Midbrain (tissue), 1 donor: ENCODE data around the gene SCN9A.
"Not testable (repeated sequence)": the region's sequence is repeated elsewhere in the genome, so short reads cannot be mapped to it uniquely, and the experiment has no call there.

ENCODE experiments used
- DNase-seq: peaks from one replicate; lab custom pipeline; 2025; lab: John Stamatoyannopoulos, UW

Gene SCN9A

DNA sequence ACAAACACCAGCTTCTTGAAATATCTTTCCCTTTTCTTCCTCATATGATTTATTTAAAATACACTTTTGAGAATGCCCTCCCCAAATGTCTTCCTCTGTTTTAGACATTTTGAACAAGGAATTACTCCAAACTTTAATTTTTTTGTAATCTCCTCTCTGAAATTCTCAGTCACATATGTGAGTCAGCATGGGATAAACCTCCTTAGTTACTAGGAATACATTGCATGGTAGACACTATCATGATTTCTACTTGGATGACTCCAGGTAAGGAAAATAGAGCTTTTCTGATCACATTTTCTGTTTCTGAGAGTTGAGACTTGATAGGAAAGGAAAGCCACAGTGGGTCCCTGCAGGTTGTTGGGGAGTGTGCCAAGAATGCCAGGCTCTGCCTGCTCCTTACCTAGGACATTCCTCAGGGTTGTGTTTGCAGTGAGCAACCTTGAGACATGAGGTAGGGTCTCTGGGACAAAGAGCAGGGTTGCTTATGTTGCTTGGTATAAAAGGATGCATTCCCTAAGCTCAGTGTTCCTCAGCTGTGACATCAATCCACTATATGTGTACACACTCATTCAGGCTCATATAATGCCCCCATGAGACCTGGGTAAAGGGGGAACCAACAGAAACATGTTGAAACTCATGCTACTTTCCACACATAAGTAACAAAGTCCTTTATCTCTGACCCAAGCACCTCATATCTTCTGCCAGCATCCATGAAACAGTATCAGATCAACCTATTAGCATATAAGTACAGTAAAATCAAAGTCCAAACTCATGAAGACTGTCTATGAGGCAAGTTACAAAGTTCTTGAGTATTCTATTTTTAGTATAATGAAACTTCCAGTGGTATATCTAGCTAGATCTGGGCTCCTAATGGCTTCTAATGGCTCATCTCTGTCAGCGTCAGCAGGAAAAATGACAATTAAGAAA, 135.1 kb downstream of the SCN9A start:
- DNase-seq: no peak

DNA sequence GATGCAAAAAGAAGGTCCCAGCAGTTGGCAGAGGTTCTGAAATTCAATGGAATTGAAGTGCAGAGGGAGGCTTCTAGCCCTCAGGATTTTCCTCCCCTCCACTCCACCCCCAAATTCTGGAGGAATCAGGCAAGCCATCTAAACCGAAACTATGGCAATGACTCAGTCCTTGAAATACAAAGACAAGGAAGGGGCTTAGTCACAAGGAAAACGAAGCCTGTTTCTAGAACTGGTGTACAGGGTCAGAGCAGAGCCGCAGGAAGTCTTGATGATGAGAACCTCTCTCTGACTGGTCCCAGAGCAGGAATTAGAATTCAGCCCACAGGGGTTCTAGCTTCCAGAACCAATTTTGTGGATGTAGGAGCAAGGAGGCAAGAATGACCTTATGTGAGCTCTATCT, 136.2 kb downstream of the SCN9A start:
- no peak for DNase-seq

DNA sequence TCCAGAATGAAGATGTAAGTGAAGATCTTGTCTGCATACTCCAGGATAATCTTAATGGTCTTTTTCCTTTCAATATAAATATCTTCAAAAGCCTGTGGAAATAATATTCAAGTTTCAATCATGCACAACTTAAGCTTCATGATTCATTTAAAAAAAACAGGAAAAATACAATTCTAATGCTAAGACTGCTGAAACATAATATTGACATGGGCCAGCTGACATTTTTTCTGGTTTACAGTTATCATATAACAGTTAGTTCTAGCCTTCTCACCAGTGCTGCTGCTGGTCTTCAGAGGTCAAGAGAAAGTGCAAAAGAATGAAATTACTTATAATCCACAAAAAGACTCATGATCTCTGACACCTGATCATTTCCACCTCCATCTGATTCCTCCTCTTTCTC, 137.6 kb downstream of the SCN9A start:
- DNase-seq: no peak

DNA sequence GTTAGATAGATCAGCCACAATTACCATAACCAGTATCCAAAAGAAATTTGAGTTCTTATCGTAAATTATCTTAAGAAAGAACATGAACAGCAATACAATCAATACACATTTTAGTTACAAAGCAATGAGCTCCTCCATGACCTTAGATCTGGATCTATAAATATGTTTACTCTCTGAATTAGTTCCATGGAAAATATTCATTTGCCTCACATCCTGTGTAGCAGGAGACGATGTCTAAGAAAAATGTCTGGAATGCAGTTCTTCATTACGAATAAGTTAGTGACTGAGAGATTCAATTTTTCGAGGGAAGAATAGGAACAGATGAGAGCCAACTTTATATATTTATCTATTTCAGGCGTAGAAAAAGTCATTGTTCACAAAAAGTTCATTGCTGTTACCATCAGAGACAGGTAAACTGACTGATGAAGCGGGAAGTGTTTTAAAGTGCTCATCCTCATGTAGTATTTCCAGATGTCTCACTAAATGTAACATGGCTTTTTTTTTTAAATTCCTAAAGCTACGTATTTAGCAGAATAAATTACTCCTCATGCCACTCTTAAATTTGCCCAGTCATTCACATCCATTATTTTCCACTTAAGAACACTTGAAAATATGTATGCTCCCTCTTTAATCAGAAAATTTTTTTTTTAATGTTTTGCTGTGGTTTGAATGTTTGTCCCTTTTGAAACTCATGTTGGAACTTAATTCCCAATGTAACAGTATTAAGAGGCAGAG, 141.5 kb downstream of the SCN9A start:
- no peak for DNase-seq

DNA sequence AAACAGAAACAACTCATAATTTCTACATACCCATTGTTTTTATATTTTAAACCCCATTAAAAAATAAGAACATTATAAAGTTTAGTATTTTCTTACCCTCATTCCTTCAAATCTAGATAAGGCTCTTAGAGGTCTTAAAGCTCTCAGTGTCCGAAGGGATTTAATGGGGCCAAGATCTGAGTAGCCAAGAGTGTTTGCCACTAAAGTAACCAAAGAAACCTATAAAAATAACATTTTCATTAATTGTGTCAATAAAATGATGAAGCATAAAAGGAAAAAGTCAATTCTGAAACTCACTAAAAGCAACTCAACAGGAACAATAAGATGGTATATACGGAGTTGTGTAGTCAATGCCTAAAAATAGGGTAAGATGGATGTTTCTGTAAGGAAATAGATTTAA, 142.5 kb downstream of the SCN9A start:
- DNase-seq: no peak

DNA sequence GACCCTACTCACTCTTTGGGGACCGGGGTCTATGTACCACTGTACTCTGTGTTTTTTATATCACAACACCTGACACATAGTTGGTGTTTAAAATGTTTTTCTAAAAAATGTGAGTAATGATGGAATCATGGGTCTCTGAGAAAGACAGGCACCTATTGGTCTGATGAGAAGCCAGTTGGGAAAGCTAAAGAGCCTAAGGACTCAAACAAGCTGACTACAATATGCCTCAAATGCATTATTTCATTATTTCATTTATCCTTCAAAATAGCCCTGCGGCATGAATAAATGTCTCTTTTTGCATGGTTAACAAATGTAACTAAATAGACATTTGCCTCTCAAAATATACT, 145.0 kb downstream of the SCN9A start:
- DNase-seq: no peak

DNA sequence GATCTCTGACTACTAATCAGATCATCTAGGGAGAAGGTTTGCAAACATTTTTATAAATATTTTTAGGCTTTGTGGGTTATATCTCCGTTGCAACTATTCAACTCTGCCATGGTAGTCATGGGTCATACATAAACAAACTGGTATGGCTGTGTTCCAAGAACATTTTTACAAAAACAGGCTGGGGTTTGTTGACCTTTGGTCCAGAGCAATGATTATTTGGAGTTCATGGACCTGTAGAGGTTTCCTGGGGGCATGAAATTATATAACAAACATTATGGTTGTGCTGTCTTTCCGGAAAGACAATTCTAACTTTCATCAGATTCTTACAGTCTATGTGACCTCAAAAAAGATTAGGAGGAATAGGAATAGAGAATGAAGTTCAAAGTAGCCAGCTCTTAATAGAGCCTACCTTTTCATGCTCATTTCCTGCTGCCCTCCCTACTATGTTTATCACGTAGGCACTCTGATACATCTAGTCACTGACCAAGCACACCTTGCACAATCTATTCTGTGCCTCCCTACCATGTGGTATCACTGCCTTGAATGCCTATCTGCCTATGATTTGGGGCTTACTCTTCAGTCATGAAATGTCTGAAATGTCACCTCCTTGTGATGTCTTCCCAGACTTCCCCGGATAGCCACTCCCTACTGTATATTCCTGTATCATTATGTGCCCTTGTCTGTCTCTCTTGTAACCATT, 145.6 kb downstream of the SCN9A start:
- no peak for DNase-seq

DNA sequence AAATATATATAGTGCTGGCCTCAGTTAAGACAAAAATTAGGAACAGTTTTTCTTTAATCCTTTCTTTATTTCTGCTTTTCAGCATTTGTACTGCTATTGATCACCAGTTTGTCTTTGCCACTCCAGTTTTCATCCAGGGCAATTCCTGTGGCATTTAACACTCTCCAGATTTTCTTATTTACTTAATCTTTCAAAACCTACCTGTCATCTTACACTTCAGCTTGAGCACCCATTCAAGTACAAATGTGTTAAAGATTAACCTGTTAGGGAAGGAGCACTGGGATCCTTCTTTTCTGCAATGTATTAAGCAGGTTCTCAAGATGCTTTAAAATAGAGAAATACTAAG, 146.1 kb downstream of the SCN9A start:
- DNase-seq: no peak

DNA sequence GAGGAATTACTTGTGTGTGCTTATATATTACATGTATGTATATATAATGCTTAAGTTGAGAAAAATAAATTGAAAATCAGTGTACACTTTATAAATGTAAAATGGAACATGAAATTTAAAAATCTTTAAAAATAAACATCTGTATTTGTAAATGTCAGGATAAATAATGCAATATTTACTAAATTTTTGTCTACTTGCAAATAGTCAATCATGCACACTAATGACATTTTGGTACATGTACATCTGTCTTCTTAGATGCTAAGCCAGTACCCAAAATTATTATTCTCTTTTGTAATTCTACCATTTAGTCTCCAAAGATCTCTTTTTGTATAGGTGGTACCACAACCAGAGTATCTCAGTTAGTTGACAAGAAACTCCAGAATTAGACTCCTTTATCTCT, 151.5 kb downstream of the SCN9A start:
- DNase-seq: no peak

DNA sequence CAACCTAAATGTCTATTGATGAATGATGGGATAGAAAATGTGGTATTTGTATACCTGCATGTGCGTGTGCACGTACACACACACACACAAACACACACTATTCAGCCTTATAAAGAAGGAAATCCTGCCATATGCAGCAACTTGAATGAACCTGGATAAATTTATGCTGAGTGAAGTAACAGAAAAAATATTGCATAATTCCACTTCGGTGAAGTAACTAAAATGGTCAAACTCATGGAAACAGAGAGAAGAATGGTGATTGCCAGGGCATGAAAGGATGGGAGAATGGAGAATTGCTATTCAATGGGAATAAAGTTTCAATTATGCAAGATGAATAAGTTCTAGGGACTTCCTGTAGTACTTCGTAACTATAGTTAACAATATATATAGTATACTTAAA, 152.4 kb downstream of the SCN9A start:
- DNase-seq: no peak

DNA sequence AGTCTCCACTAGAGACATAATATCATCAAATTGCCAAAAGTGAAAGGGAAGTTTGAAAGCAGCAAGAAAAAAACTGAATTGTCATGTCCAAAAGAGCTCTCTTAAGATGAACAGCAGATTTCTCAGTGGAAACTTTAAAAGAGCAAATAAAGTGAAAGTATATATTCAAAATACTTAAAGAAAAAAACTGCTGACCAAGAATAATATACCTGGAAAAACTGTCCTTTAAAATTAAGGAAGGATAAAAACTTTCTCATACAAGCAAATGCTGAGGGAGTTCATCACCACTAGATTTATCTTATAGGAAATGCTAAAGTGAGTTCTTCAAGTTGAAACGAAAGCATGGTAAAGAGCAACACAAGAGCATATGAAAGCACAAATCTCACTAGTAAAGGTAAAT, 164.7 kb downstream of the SCN9A start:
- DNase-seq: no peak

DNA sequence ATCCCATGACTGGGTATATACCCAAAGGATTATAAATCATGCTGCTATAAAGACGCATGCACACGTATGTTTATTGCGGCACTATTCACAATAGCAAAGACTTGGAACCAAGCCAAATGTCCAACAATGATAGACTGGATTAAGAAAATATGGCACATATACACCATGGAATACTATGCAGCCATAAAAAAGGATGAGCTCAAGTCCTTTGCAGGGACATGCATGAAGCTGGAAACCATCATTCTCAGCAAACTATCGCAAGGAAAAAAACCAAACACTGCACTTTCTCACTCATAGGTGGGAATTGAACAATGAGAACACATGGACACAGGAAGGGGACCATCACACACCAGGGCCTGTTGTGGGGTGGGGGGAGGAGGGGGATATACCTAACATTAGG, 165.8 kb downstream of the SCN9A start:
- not testable (repeated sequence) for DNase-seq

DNA sequence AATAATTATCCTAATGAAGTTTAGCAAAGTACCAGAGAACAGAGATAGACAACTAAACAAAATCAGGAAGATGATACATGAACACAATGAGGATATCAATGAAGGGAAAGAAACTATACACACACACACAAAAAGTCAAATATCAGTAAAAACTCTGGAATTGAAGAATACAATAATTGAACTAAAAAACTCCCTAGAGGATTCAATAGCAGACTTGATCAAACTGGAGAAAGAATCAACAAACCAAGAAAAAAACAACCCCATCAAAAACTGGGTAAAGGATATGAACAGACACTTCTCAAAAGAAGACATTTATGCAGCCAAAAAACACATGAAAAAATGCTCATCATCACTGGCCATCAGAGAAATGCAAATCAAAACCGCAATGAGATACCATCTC, 166.4 kb downstream of the SCN9A start:
- not testable (repeated sequence) for DNase-seq

DNA sequence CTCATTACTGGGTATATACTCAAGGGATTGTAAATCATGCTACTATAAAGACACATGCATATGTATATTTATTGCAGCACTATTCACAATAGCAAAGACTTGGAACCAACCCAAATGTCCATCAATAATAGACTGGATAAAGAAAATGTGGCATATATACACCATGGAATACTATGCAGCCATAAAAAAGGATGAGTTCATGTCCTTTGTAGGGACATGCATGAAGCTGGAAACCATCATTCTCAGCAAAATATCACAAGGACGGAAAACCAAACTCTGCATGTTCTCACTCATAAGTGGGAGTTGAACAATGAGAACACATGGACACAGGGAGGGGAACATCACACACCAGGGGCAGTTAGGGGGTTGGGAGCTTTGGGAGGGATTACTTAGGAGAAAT, 169.6 kb downstream of the SCN9A start:
- DNase-seq: not testable (repeated sequence)

DNA sequence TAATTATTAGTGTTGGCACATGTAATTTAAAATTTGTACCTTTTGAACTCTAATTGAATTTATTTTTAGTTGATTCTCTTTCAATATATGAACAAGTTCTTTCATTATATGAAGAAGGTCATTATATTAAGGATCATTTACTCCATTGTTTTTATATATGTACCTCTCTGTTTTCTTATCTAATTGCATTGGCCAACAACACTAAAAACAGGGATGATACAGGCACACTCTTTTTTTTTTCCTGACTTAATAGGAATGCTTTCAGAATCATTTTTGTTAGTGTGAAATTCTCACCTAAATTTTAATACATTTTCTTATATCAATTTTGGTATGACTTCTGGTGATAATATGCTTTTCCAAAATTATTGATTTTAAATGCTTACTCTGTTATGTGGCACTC, 173.0 kb downstream of the SCN9A start:
- no peak for DNase-seq

DNA sequence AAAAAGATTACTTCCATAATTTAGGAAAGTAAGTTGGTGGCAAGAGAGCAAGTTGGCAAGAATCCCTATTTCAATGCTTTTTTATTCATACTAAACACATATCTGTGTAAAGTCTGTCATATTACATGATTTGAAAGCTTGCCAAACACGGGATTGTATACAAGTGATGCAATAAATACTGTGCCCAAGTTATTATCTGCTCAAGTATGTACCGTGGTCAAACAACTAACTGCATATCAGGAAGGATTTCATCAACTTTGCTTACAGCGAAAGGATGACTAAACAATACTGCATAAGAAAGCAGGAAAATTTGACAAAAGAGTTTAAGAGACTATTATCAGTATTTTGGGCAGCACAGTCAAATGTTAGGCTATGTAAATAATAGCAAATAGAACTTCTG, 178.3 kb downstream of the SCN9A start:
- DNase-seq: no peak

DNA sequence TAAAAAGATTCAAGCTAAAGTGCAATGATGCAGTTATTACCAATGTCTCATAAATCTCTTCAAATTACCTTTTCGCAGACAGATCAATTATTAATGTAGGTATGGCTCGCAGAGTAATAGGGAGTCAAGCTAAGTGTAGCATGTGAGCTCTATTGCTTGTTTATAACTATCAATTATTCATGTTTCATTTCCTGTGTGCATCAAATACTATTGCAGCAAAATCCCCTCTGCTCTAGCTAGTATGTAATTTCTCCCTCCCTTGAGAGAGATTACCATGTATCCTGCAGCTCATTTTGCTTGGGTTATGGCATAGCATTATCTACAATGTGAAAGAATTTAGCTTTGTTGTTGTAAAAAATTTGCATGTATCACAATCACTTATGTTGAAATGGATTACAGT, 182.3 kb downstream of the SCN9A start:
- DNase-seq: no peak

DNA sequence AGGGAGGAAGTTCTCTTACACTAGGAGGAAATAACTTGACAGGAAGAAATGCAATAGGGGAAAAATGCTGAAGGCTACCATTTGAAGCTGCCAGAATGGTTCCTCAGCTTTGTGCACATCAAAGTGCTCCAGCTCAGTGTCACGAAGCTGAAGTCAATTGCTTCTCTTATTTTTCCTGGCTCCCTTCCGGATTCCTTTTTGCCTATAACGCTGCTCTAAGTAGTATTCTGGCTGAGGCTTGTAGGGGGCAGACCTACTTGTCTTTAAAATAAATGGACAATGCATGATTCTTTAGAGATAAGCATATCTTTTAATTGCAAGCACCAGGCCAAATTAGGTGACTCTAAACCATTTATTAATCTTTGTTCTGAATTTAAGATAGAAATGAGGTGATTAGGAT, 187.7 kb downstream of the SCN9A start:
- no peak for DNase-seq

DNA sequence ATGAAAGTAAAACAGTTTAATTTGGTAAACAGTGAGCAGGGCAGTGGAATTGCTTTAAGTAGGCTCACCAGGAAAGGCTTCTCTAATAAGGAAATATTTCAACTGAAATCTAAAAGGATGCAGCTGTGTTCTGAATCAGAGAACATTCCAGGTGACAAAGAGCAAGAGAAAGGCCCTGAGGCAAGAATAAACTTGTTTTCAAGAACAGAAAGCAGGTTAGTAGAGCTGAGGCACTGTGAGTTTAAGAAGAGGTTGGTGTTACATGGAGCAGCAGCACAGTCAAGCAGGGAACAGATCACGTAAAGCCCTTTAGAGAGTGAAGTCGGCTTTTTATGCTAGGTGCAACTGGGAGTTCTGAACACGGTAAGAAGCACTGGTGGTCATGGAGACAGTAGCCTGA, 191.0 kb downstream of the SCN9A start:
- DNase-seq: no peak

DNA sequence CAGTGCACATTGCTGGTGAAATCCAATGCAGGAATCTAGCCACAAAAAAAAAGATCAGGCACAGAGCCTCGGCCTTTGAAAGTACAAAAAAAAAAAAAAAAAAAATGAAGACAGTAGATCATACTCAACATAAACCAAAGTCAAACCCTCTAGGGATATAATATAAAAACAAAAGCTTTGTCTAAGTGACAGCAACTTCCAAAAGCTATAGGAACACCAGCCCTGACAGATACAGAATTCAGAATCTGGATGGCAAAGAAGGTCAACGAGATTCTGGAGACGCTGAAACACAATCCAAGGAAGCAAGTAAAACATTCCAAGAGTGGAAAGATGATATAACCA, 194.0 kb downstream of the SCN9A start:
- DNase-seq: no peak

DNA sequence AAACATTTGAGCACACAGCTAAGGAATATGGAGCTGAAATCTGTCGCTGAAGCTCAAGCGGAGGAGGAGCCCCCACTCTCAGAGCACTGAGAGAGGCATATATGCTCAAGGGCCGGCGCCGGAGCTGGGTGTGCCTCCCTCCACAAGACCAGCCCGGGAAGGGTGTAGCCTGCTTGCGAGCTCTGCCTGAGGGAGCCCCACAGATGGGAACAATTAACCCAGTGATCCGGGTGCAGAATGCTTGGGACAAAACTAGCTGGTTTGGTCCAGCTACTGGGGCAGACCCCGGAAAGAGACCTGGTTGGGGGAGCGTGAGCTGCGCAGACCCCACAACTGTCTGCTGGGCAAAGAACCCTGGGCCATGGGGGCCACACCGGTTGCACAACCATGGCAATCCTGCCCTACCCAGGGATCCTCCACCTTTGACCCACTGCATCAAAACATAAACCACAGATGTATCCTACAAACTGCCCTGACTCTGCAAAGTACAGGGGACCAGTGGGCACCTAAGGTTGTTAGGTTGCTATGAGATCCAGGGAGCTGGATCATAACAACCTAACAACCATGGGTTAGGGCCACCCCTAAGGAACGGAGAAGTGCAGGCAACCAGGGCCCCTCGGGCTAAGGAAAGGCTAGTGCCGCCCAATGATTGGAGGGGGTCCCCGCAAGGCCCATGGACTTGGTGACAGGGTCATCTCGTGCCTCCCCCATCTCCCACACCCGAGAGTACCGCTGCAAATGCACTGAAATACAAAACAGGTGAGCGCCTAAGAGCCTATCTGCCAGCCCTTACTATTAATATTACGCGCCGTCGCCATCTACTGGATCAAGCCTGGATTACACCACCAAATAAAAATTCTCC, 194.6 kb downstream of the SCN9A start:
- DNase-seq: peak; percentile 34

DNA sequence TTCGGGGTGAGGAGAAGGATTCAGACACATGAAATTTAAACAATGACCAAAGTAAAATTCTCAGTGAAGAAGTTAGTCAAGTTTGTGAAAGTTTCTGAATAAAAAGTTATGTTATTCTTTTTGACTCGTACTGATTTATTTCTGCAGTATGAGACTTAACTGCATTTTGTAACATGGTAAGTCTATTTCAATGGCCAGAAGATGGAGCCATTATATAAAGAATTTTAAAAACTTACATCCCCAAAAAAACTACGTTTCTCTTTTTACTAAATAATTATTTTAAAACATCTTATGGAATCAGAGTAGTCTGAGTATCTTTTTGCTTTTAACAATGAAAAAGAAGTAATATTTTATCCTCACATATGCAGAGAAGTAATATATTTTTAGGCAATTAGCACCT, 196.5 kb downstream of the SCN9A start:
- DNase-seq: no peak
